GM19324 (cell line): ENCODE data around the gene ANTXRL.
"Not testable (repeated sequence)": the region's sequence is repeated elsewhere in the genome, so short reads cannot be mapped to it uniquely, and the experiment has no call there.

Experiments
- ATAC-seq: cut with Tn5 transposase; IDR thresholded peaks from one replicate; pipeline ENCODE4 v1.9.1; 2021; ENCODE audit warnings: mild to moderate bottlenecking, moderate library complexity; ENCODE audit not compliant: unreplicated experiment, low FRiP score

ANTXRL gene

GRCh38 chr10:46254007-46254383 is 32.8 kb upstream of the ANTXRL start:
- no peak for ATAC-seq

GRCh38 chr10:46254467-46254866 is 32.3 kb upstream of the ANTXRL start:
- no peak for ATAC-seq

GRCh38 chr10:46255210-46255609 is 31.6 kb upstream of the ANTXRL start:
- ATAC-seq = not testable (repeated sequence)

GRCh38 chr10:46255801-46256747 is 30.7 kb upstream of the ANTXRL start:
- no peak for ATAC-seq

- no peak for ATAC-seq
These were observed 29.7 kb upstream of the ANTXRL start for GRCh38 chr10:46257099-46257498.

GRCh38 chr10:46262906-46263560 is 23.8 kb upstream of the ANTXRL start:
- not testable (repeated sequence) for ATAC-seq

- ATAC-seq = no peak
These were observed 22.9 kb upstream of the ANTXRL start for GRCh38 chr10:46263831-46264268.

GRCh38 chr10:46264336-46264735 is 22.5 kb upstream of the ANTXRL start:
- ATAC-seq = no peak

- no peak for ATAC-seq
These were observed 21.9 kb upstream of the ANTXRL start for GRCh38 chr10:46264737-46265368.

GRCh38 chr10:46265566-46266305 is 21.1 kb upstream of the ANTXRL start:
- not testable (repeated sequence) for ATAC-seq

GRCh38 chr10:46266306-46266985 is 20.4 kb upstream of the ANTXRL start:
- ATAC-seq = no peak

GRCh38 chr10:46267132-46267985 is 19.4 kb upstream of the ANTXRL start:
- no peak for ATAC-seq

GRCh38 chr10:46268076-46268881 is 18.5 kb upstream of the ANTXRL start:
- peak; percentile 68 for ATAC-seq

- not testable (repeated sequence) for ATAC-seq
These were observed 17.2 kb upstream of the ANTXRL start for GRCh38 chr10:46269554-46270053.

- no peak for ATAC-seq
These were observed 16.5 kb upstream of the ANTXRL start for GRCh38 chr10:46270086-46270811.

GRCh38 chr10:46270963-46271530 is 15.8 kb upstream of the ANTXRL start:
- not testable (repeated sequence) for ATAC-seq
